ENCODE data around the gene FAM163B.
A peak's percentile ranks its signal among the peaks of the same experiment; 100 is the strongest.

FAM163B gene

GRCh38 chr9:133615186-133615585, 6.0 kb upstream of the FAM163B start:
- no peak for DNase-seq

GRCh38 chr9:133614678-133615077, 5.5 kb upstream of the FAM163B start:
- DNase-seq, result no peak

GRCh38 chr9:133614056-133614455, 4.9 kb upstream of the FAM163B start:
- DNase-seq, result no peak

- no peak for DNase-seq
These were observed 4.2 kb upstream of the FAM163B start for GRCh38 chr9:133613432-133613831.

- no peak for DNase-seq
These were observed 3.6 kb upstream of the FAM163B start for GRCh38 chr9:133612816-133613215.

GRCh38 chr9:133612051-133612450, 2.9 kb upstream of the FAM163B start:
- no peak for DNase-seq

GRCh38 chr9:133610845-133611244, 1.7 kb upstream of the FAM163B start:
- DNase-seq, result no peak

GRCh38 chr9:133608889-133609288, 300 bp downstream of the FAM163B start:
- DNase-seq, result peak; percentile 82

GRCh38 chr9:133608382-133608781, 807 bp downstream of the FAM163B start:
- DNase-seq, result no peak

GRCh38 chr9:133607976-133608375, 1.2 kb downstream of the FAM163B start:
- no peak for DNase-seq

- DNase-seq, result no peak
These were observed 1.8 kb downstream of the FAM163B start for GRCh38 chr9:133607381-133607780.

- DNase-seq, result no peak
These were observed 2.5 kb downstream of the FAM163B start for GRCh38 chr9:133606708-133607025.

- no peak for DNase-seq
These were observed 3.1 kb downstream of the FAM163B start for GRCh38 chr9:133605856-133606707.

- no peak for DNase-seq
These were observed 3.7 kb downstream of the FAM163B start for GRCh38 chr9:133605446-133605845.

GRCh38 chr9:133604856-133605255, 4.3 kb downstream of the FAM163B start:
- DNase-seq, result no peak

- DNase-seq, result peak; percentile 29
These were observed 5.0 kb downstream of the FAM163B start for GRCh38 chr9:133604214-133604613.

- DNase-seq, result peak; percentile 80
These were observed 5.9 kb downstream of the FAM163B start for GRCh38 chr9:133603135-133603927.

GRCh38 chr9:133602277-133602676, 6.9 kb downstream of the FAM163B start:
- no peak for DNase-seq

- no peak for DNase-seq
These were observed 7.4 kb downstream of the FAM163B start for GRCh38 chr9:133601746-133602145.

- no peak for DNase-seq
These were observed 8.4 kb downstream of the FAM163B start for GRCh38 chr9:133600739-133601138.

GRCh38 chr9:133599470-133600173, 9.6 kb downstream of the FAM163B start:
- no peak for DNase-seq

- no peak for DNase-seq
These were observed 10.2 kb downstream of the FAM163B start for GRCh38 chr9:133598978-133599377.

- peak; percentile 67 for DNase-seq
These were observed 11.8 kb downstream of the FAM163B start for GRCh38 chr9:133597316-133597957.

Measured in DMS53 (cell line).